GM18909 (cell line): ENCODE results near the gene CLCN7.
"Not testable (repeated sequence)": the region's sequence is repeated elsewhere in the genome, so short reads cannot be mapped to it uniquely, and the experiment has no call there.

Experiments
- ATAC-seq: cut with Tn5 transposase; IDR thresholded peaks from one replicate; pipeline ENCODE4 v1.9.1; 2021; ENCODE audit warnings: mild to moderate bottlenecking; ENCODE audit not compliant: unreplicated experiment, poor library complexity

The CLCN7 gene

DNA sequence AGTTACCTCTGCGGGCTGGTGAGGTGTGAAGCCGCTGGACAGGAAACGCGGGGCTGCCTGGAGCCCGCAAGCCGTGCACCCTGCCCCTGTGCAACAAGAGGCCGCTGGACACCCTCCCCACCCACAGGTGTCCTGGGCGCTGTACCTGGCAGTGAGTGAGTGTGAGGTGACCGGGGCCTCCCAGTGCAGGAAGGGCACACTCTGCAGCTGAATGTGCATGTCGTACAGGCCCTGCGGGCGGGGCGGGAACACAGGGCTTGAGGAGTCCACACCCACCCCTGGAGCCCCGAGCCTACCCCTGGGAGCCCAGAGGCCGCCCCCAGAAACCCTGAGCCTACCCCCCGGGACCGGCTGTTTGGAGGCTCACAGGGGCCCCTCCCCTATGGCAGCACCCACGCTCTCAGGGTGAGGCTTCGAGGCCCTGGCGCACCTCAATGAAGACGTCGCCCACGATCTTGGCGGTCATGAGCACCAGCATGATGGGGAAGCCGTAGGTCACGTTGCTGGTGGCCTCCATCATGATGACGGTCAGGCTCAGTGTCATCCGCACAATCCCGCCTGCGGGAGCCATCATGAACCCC, 26.2 kb downstream of the CLCN7 start:
- no peak for ATAC-seq

DNA sequence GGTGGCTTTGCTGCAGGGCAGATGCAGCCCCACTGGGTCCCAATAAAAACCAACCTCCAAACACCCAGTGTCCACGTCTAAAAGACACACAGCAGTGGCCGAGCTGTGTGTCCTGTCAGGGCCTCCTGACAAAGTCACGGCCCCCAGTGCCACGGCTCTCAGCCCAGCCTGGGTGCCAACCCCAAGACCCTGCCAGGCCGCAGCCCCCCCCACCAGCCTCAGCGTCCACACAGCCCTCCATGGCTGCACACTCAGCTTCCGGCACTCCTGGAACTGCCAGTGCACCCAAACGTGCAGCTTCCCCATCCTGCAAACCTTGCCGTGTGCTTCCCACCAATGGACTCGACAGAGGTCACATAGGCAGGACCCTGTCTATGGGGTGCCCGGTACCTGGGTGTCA, 26.9 kb downstream of the CLCN7 start:
- ATAC-seq = no peak

DNA sequence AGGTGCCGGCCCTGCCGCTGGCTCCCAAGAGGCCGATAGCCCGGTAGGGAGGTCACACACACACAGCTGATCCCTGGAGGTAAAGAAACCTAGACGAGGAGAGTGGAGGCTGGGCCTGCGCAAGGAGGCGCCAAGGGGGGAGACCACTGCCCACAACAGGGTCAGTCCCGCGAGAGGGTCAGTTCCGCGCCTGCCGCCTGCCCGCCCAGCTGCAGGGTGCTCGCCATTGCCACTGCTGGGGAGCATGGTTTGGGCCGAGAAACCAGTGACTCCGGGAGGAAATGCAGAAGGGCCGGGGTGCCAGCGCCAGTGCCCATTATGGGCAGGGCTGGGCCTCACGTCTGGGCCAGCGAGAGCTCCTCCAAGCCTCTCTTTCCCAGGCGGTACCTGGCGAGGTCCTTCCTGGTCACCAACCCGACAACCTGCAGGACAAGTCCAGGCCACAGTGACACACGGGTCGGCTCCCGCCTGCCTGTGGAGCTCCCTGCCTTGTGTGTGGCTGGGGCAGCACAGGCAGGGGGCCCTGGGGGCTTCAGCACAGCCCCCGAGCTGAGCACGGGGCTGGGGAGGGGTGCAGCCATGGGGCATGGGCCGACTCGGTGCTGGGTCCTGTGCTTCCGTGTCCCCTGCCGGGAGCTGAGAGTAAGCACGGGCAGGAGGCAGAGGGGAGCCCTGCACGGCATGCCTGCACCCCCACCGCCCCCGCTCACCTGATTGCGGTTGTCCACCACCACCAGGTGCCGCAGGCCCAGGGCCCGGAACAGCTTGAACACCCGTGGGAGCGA, 28.3 kb downstream of the CLCN7 start:
- ATAC-seq = no peak

DNA sequence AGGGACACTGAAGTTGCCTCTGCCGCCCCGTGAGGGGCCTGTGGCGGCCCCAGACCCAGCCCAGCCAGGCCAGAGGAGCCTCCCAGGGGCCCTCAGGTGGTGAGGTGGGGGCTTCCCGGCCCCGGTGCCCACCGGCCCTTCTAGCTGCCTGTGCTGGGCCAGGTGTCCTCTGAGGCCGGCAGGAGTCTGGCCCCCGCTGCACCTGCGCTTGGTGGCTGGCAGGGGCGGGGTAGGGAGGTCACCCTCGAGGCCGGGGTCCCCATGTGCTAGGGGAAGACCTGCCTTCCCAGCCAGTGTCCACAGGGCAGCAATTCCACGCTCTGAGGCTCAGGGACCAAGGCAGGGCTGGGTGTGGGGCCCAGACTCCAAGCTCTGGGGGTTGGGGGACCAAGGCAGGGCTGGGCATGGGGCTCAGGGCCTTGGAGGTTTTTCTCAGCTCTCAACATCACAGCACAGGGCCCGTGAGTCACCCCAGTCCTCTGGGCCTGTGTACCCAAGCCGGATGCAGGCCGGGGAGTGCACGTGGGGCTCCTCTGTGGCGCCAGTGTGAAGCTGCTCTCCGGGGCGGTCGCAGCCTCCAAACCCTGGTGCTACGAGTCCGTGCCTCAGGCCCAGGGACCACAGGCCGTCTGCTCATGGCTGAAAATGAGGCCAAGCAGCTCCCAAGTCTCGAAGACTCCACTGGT, 29.2 kb downstream of the CLCN7 start:
- no peak for ATAC-seq

DNA sequence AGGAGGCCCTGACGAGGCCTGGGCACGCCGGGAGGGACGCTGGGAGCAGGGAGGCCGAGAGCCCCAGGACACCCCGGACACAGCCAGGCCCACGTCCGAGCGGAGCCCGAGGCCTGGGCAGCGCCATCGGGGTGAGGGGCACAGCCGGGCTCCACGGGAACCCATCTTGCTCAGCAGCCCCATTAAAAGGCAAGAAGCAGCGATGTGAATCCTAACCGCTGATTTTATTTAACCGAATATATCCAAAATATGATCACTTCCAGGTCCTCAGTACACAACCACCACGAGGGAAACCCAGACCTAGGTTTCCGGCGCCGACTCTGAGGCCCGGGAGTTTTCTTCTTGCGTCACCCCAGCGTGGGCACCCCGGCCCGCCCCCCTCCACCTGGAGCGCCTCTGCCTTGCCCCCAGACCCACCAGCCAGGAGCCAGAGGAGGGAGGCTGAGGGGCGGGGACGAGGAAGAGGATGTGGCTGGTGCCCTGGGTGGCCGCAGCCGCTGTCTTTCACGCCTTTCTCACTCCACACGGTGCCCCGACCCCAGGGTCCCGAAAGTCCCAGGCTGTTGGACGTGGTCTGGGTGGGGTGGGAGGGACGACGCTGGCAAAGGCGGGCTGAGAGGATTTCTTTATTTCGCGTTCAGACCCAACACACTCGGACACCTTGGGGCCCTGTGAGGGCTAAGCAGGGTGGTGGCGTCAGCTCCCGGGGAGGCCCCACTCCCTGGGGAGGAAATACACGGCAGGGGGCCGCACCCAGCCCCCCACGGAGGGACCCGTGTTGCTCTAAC, 29.9 kb downstream of the CLCN7 start:
- ATAC-seq = no peak

DNA sequence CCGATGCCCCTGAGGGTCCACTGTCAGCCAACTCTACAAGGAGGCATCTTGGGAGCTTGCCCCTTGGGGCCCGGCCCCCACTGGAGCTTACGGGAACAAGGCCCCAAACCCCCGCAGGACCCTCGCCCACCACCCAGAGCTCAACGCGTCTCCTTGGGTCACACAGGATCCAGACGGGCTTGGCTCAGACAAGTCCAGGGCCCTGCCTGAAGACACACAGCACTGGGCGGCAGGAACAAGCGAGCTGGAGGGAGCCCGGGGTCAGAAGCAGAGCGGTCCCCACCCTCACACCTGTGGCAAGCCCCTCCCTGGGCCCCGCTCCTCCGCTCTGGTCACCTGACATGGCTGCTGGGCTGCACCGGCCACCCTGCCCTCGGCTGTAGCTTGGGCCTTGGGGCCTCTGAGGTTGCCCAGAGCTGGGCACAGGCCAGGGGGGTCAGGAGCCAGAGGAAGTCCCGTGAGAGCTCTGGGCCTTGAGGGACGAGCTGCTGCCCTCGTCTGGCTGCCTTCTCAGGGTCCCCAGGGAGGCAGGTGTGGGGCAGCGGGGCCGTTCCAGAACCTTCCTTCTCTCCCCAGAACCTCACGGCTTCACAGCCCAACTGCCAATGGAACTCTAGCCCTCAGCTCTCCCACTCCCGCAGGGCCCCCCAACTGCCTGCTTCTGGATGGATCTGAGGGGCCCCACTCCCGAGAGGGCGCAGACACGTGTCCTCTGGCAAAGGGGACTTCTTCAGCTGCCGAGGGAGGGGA, 30.7 kb downstream of the CLCN7 start, which contains the start of gene CCDC154:
TSS of gene CCDC154 (minus strand) at position 577 of the 750 bp plus-strand sequence. CDS start at position 343, 234 bp downstream.
- ATAC-seq = no peak

DNA sequence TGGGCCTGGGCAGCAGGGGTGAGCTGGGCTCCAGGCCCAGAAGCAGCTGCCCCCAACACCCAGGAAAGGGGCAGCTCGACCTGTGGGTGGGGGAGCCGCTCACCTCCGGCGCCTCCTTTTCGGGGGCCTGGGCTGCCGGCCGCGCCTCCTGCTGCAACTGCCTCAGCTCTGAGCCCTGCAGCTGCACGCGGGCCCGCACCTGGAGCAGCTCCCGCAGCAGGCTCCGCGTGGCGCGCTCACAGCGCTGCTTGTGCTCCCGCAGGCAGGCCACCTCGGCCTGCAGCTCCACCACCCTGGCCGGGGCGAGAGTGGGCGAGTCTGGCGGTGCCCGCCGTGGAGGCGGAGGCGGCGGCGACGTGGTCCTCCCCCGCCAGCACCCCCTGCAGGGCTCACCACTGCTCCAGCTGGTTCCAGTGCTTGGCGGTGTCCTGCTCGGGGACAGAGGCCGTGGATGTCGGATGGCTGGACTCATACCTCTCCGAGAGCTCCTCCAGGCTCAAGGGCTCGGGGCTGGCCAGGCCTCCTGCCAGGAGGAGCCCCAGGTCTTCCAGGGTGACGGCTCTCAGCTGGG, 31.3 kb downstream of the CLCN7 start:
- no peak for ATAC-seq

DNA sequence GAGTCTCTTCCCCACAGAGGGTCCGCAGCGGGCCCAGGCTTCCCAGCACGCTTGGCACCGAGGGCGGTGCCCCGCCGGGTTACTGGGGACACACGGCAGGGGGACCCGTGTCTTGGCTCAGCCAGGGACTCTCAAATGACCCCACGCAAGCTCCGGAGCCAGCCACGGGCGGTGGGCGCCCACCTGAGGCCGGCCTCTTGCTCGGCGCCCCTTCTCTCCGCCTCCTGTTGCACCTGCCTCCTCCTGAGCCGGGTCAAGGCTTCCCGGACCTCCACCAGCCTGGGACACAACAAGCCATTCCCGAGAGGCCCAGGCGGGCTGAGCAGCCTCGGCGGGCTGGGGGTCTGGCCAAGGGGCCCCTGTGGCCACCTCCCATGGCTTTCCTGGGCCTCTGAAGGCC, 32.1 kb downstream of the CLCN7 start:
- ATAC-seq = no peak

DNA sequence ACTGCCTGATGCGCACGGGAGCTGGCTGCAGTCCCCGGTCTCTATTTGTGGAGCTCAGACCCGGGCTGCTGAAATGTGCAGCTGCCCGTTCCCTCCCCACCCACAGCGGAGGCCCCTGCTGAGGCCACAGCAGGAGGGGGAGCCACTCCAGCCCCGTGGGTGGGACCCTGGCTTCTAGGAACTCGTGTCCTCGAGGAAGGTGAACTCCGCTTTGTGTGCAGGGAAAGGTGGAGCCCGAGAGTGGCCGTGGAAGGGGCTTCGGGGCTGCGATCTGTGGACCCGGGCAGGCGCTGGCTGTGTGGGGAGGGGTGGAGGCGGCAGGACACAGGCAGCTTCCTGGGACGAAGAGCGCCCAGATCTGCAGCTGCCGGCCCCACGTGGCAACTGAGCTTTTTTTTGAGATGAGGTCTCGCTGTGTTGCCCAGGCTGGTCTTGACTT, 33.4 kb downstream of the CLCN7 start:
- ATAC-seq = no peak

DNA sequence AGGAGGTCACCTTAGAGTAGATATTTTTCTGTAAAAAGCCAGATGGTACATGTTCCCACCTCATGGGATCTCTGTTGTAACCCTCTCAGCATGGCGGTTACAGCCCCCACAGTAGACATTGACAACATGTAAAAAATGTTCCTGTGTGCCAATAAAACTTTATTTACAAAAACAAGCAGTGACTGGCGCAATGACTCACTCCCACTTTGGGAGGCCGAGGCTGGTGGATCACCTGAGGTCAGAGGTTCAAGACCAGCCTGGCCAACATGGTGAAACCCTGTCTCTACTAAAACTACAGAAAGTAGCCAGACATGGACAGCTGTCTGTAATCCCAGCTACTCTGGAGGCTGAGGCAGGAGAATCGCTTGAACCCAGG, 35.1 kb downstream of the CLCN7 start:
- ATAC-seq = not testable (repeated sequence)

DNA sequence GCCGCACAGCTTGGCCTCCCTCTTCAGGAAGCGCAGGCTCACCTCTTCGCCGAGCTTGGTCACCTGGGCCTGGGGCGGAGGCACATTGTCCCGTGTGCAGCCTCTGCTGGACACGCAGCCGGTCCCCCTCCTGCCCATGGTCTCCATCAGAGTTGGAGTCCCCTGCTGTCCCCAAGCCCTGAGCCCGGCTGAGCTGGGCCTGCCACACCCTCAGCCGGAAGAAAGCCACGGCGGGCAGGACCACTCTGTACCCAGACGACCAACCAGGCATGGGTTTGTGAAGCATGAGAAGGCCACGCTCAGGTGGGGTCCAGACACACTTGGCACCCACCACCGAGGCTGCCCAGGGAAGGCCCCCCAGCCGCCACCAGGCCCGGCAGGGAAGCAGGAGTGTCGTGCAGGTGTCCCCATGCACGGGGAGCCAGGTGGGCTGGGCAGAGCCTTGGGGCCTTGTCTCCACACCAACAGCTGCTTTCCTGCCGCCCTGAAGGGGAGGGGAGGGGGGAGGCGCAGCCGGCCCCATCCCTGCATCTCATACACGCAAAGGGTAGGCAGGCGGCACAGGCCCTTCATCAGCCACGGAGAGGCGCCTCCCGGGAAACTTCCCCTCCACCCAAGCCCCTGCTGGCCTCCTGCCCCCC, 35.6 kb downstream of the CLCN7 start:
- ATAC-seq = no peak

DNA sequence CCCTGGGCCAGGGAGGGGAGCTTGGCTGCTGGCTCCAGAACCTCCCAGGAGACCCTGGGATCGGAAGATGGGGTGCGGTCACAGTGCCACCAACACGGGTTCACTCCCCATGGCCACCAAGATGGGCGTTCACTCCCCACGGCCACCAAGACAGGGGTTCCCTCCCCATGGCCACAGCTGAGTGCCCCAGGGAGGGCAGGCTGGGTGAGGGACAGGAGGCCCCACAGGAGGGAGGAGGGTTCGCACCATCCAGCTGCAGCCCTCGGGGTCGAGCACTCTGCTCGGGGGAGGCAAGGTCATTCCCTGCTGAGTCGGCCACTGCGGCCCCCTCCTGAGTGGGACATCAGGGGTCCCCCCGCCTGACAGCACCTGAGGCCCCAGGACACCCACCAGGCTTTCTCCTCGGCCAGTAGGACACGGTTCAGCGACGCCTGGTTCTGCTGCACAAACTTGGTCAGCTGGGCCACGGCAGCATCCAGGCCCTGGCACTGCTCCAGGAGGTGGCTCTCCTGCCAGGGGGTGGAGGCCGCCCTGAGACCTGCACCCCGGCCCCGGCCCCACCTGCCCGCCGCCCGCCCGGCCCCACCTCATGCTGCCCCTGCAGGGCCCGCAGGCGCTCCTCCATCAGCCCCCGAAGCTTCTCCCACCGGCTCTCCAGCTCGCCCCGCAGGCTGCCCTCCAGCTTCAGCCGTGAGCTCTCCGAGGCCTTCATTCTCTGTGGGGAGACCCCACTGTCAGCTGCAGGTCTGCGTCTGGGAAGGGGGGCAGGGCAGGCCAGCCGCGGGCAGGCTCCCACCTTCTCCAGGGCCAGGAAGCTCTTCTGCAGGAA, 36.4 kb downstream of the CLCN7 start:
- no peak for ATAC-seq

DNA sequence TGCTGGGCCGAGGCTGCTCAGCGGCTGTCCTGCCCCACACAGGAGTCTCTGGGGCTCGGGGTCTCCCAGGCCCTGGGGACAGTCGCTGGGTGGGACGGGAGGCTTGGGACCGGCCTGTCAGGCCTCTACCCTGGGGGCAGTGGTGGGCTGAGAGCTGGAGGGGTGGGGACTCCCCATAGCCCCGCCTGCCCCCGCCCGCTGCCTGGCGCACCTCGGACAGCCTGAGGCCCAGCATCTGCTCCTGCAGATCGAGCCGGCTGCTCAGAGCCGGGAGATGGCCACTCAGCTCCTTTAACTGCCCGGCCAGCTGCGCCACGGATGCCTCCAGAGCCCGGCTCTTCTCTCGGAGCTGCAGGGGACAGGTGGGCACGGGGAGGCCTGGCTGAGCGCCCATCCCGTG, 37.2 kb downstream of the CLCN7 start:
- ATAC-seq = no peak

DNA sequence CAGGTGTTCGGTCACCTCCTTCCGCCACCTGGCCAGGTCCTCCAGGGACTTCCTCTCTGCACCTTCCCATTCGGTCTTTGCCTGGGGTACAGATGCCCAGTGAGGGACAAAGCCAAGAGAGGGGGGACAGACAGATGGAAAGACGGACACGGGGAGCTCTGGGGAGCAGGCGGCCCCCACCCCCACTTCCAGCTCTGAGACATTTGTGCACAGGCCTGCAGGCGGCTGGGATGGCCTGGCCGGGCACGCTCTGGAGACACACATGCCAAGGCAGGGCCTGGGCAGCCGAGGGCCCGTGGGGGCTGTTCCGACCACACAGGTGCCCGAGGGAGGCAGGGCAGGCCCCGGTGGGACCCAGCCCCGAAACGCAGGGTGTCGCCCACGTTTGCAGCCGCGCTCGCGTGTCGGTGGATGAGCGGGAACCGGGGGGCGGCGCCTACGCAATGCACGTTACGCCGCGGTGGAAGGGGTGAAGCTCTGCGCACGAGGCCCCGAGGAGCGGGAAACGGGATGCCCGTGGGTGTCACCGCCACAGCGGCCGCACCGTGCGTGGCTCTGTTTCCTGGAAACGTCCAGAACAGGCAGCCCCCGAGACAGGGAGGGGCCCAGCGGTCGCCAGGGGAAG, 38.0 kb downstream of the CLCN7 start:
- no peak for ATAC-seq

DNA sequence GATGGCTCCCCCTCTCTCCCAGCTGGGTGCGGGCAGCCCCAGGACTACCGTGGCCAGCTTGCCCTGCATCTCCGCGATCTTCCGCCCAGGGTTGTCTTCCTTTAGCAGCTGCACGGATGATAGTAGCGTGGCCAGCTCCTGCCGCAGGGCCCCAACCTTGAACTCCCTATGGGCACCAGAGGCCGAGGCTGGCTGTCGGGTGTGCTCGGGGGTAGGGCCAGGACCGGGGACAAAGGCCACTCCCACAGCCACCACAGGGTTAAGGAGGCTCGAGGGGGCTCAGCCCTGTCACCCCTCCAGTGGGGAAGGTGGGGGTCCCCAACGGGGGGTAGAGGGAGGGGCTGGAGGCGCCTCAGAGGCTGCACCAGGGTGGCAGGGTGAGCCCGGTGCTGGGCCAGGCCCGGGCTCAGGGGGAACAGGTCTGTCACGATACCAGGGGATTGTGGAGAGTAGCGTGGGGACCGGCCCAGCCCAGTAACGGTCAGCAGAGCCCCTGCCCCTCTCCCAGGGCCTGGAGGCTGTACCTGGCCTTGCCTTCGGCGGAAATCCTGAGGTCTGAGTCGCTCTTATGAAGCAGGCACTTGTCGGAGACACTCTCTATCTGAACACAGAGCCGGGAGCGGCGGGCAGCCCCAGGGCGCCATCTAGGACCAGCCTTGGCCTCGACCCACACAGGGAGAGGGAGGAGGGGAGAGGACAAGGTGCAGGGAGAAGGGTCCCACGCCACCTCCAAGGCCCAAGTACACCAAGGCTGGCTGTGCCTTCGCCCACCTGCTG, 38.7 kb downstream of the CLCN7 start:
- ATAC-seq = no peak

DNA sequence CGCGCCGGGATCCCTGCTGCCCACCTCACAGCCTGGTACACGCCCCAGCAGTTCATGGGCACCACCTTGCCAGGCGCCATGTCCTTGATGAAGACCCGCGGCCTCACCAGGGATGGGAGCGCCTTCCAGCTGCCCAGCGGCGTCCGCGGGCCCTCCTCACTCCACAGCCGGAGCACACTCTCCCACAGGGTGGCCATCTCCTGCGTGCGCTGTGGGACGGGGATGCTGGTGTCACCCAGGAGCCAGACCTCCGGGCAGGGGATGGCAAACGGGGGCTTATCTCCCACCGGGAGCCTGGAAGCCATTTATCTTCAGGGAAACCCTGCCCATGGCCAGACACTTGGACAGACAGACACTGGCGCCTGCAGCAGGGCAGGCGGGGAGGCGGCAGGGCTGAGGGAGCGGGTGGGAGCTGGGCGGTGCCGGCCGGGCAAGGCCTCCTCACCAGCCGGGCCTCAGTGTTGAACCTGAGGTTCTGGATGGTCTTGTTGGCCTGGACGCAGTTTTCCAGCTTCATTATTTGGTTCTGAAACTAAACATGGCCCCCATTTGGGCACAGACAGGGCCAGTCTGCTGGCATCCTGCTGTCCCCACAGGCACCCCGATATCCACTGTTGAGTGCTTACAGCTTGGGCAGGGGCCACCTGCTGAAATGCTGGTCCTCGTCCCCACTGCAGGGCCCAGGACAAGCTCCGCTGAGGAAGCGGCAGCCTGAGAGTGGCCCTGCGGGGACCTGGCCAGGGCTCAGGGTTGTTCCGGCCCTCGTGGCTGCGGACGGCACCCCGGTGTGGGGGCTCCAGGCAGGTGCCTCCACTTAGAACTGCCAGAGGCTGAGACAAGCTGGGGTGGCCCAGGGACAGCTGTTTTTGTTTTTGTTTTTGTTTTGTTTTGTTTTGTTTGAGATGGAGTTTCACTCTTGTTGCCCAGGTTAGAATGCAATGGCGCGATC, 39.9 kb downstream of the CLCN7 start:
- no peak for ATAC-seq
